Right atrium auricular region (tissue), 2 donors: ENCODE data around the gene TICRR. TPM values are rescaled to one million over a fixed set of nuclear protein-coding genes. Genes with fewer than 3 reads are reported as not detected.

ENCODE experiments used
- DNase-seq: peaks from one replicate; pipeline ENCODE4 v3.0.0-alpha.2; 2019; ENCODE audit warnings: low spot score
- H3K27ac ChIP-seq, 2 donors: fragments of 200-600 bp; sonication (generic); 1 replicate in 1 of 2; 2 replicates in 1 of 2; pipeline ENCODE4 v1.5.1; 2016 to 2019
- H3K27me3 ChIP-seq, 2 donors: fragments of 200-600 bp; sonication (generic); one replicate each; pipeline versions ENCODE4 v1.5.1 to v1.6.0; 2017 to 2019
- H3K36me3 ChIP-seq: fragments of 200-600 bp; sonication (generic); one replicate; pipeline ENCODE4 v1.5.1; 2016
- H3K4me1 ChIP-seq, 2 donors: fragments of 200-600 bp; sonication (generic); one replicate each; pipeline versions ENCODE4 v1.5.1 to v1.6.0; 2017 to 2019
- H3K4me3 ChIP-seq, 2 donors: fragments of 200-600 bp; sonication (generic); 1 replicate in 1 of 2; 2 replicates in 1 of 2; pipeline ENCODE4 v1.5.1; 2017 to 2019; ENCODE audit warnings: mild to moderate bottlenecking in 1 of 2, moderate library complexity in 1 of 2
- H3K9me3 ChIP-seq, 2 donors: fragments of 200-600 bp; sonication (generic); one replicate each; pipeline ENCODE4 v1.5.1; 2019
- CTCF ChIP-seq, 2 donors: fragments of 200-600 bp; sonication (generic); IDR thresholded peaks; one replicate each; pipeline ENCODE4 v1.5.1; 2019; ENCODE audit warnings: antibody characterized with exemption in 2 of 2
- total RNA-seq, 2 donors: library from RNA; depleted of rRNA; stranded (reverse); fragments of >200 nt; gene quantifications; one replicate each; pipeline ENCODE4 v1.1.0, GENCODE V29; 2016

TICRR gene
- not detected for total RNA-seq

- Histone ChIP-seq H3K9me3 (no peaks in the 10 kb centered on the region), H3K4me1 (peaks cover 0 to 11% of the 10 kb centered on the region in 2 donors), H3K27ac (no peak within 1 kb of the TSS), H3K4me3 (peak within 1 kb of the TSS; percentile 52 to 79), H3K27me3 (no peaks in the 10 kb centered on the region), H3K36me3 (no peaks in the 10 kb centered on the region)
- peak in 1 of 2 donors; percentile 11 for TF ChIP-seq CTCF (IDR thresholded peaks at IDR 0.05)
- peak; percentile 99 for DNase-seq
Observed at GRCh38 chr15:89575146-89575655, at the start of gene TICRR. TICRR (plus strand) TSS chr15:89575469; CDS start chr15:89575587, 118 bp downstream.

GRCh38 chr15:89526181-89526580 is 49.1 kb upstream of the TICRR start:
- no peak for TF ChIP-seq CTCF (IDR thresholded peaks at IDR 0.05)
- DNase-seq = no peak

GRCh38 chr15:89526601-89527441 is 48.4 kb upstream of the TICRR start:
- Histone ChIP-seq H3K4me1 (no peaks in the 10 kb centered on the region), H3K9me3 (no peaks in the 10 kb centered on the region), H3K27ac (no peak overlapping the region), H3K27me3 (no peaks in the 10 kb centered on the region), H3K36me3 (no peaks in the 10 kb centered on the region), H3K4me3 (no peak overlapping the region)
- TF ChIP-seq CTCF (IDR thresholded peaks at IDR 0.05) = no peak
- DNase-seq = no peak

More at GRCh38 chr15:89526181-89526580, 49.1 kb upstream of the TICRR start:
- H3K27ac ChIP-seq = no peak overlapping the region
- H3K4me1 ChIP-seq = no peaks in the 10 kb centered on the region
- no peaks in the 10 kb centered on the region for H3K9me3 ChIP-seq
- no peaks in the 10 kb centered on the region for H3K36me3 ChIP-seq
- no peaks in the 10 kb centered on the region for H3K27me3 ChIP-seq
- H3K4me3 ChIP-seq = no peak overlapping the region

GRCh38 chr15:89528757-89529352 is 46.4 kb upstream of the TICRR start:
- Histone ChIP-seq H3K4me3 (no peak overlapping the region), H3K27ac (no peak overlapping the region), H3K9me3 (no peaks in the 10 kb centered on the region), H3K27me3 (no peaks in the 10 kb centered on the region), H3K4me1 (no peaks in the 10 kb centered on the region), H3K36me3 (no peaks in the 10 kb centered on the region)
- no peak for TF ChIP-seq CTCF (IDR thresholded peaks at IDR 0.05)
- no peak for DNase-seq

GRCh38 chr15:89530976-89531375 is 44.3 kb upstream of the TICRR start:
- no peaks in the 10 kb centered on the region for H3K36me3 ChIP-seq
- H3K9me3 ChIP-seq = no peaks in the 10 kb centered on the region
- no peak for DNase-seq
- H3K27me3 ChIP-seq = no peaks in the 10 kb centered on the region
- no peaks in the 10 kb centered on the region for H3K4me1 ChIP-seq
- TF ChIP-seq CTCF (IDR thresholded peaks at IDR 0.05) = no peak
- H3K27ac ChIP-seq = no peak overlapping the region
- no peak overlapping the region for H3K4me3 ChIP-seq
